UCSD-AML1 (cell line): ENCODE data around the gene TAAR1.
"Not testable (repeated sequence)": the region's sequence is repeated elsewhere in the genome, so short reads cannot be mapped to it uniquely, and the experiment has no call there.

Experiments used
- DNase-seq: peaks from one replicate; lab custom pipeline; 2025; ENCODE audit not compliant: unreplicated experiment; lab: John Stamatoyannopoulos, UW

Gene TAAR1

DNA sequence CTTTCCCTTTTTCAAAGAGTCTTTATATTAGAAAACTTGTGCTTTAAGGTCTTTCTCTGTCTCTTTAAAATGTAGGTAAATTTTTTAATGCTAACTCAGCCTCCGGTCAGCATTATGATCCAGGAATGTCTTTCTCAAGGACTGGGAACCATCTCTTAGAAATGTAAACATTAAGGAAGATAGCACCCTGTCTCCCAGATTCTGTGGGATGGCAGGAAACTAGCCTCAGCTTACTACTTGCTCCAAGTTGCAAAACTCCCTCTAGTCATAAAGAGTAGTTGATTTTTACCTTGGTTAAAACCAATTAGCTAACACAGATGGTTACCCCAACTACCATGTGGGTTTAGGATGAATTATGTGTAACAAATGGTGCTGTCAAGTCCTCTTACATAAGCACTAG, 4.7 kb upstream of the TAAR1 start:
- no peak for DNase-seq

DNA sequence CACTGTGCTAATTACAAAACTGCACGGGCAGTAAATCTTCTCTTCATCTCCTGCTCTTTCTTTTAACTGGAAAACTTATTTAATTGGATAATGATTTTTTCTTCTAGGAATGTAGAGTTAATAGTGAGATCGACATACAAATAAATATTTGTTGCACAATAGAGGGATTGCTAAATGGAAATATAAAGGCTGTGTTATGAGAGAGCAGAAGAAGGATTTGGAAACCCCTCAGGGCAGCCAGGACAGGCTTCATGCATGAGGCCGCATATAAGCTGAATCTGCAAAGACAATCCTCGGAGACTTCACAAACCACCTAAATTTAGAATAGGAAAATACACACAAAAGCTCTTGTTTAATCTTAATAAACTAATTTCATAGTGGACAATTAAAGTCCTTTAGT, 2.9 kb upstream of the TAAR1 start:
- no peak for DNase-seq

DNA sequence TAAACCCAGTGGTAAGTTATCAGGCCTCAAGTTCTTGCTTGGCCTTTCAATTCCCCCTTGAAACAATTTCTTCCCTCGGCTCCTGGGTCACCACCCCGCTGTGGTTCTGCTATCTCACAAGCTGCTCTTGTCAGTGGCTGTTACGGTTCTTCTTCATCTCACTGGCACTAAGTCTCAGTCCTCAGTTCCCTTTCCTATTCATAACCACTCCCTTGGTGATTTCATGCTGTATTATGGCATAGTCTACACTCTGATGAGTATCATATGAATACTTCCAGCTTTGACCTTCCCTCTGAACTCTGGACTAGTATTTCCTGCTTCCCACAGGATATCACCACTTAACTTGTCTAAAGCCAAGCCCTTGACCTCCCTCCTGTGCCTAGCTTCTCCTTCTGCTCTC, 7.9 kb downstream of the TAAR1 start:
- DNase-seq = no peak

DNA sequence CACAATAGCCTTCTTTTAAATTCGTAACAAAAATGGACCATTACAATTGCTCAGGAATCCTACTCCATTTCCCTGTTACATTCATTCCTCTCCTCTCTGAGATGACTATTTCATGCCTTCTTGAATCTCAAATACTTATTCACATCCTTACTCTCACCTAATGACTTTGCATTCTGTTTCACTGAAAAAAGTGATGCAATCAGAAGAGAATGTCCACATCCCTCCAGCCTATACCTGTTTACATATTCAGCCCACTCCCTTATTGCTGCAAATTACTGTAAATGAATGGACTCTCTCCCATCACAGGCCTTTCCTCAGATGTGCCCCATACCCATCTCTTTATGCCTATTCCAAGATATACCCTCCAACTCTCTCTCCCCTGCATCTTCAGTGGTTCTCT, 8.6 kb downstream of the TAAR1 start:
- no peak for DNase-seq

DNA sequence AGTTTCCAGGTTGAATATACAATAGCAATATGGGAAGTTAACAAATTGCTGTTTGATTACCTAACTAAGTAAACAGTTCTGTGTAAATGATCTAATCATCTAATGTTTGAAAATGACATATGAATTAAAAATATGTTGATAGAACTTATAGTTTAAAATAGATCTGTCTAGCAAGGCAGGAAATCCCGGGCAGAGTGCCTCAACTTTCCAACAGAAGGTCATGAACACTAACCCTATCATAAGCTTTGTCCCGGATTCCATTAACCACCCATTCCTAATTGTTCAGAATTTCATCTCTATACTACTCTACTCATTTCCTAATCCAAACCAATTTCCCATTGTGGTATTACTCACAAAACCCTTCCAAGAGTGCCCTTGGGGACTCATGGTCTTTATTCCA, 10.2 kb downstream of the TAAR1 start:
- no peak for DNase-seq

DNA sequence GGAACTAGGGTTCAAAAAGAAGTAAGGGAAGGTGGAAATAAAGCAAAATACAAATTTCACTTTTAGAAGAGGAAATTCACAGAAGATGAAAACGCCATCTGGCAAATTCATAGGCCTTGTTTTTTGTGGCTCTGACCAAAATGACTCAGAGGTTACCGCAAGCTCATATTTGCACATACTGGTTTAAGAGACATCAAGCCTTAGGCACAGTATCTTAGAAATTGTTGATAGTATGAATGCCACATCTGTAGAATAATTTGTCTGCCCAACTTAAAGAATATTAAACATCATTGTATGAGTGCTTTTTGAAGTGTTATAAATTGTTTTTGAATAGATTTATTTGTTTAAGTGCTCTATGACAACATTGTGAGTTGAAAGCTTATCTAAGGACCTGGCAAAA, 10.6 kb downstream of the TAAR1 start:
- DNase-seq = no peak

DNA sequence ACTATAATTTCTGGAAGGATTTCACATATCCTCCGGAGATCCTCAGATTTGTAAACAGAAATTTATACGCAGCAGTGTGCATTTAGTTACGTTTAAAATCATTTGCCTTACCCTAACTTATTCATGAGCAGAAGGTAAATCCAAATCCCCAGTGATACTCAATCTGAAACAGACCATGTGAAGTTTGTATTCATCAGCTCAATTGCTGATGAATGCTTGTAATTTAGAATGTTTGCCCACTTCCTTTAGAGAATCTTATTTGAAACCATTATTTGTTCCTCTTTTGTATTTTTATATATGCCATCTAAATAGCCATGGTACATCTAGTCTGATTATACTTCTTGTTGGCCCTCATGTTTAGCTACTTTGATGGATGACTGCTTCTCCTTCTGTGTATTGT, 15.4 kb downstream of the TAAR1 start:
- DNase-seq = no peak

DNA sequence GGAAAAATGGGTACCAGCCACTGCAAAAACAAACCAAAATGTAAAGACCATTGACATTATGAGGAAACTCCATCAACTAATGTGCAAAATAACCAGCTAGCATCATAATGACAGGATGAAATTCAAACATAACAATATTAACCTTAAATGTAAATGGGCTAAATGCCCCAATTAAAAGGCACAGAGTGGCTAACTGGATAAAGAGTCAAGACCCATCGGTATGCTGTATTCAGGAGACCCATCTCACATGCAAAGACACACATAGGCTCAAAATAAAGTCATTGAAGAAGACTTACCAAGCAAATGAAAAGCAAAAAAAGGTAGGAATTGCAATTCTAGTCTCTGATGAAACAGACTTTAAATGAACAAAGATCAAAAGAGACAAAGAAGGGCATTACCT, 21.8 kb downstream of the TAAR1 start:
- DNase-seq = not testable (repeated sequence)

DNA sequence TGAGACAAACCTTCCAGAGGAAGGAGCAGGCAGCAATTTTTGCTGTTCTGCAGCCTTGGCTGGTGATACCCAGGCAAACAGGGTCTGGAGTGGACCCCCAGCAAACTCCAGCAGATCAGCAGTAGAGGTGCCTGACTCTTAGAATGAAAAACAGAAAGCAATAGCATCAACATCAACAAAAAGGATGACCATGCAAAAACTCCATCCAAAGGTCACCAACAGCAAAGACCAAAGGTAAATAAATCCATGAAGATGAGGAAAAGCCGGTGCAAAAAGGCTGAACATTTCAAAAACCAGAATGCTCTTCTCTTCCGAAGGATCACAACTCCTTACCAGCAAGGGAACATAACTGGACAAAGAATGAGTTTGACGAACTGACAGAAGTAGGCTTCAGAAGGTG, 23.1 kb downstream of the TAAR1 start:
- DNase-seq = not testable (repeated sequence)

DNA sequence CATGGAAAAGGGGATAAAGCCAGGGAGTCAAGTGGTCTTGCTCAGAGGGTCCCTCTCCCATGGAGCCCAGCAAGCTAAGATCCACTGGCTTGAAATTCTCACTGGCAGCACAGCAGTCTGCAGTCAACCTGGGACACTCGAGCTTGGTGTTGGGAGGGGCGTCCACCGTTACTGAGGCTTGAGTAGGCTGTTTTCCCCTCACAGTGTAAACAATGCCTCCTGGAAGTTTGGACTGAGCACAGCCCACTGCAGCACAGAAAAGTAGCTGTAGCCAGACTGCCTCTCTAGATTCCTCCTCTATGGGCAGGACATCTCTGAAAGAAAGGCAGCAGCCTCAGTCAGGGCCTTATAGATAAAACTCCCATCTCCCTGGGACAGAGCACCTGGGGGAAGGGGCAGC, 23.7 kb downstream of the TAAR1 start:
- not testable (repeated sequence) for DNase-seq

DNA sequence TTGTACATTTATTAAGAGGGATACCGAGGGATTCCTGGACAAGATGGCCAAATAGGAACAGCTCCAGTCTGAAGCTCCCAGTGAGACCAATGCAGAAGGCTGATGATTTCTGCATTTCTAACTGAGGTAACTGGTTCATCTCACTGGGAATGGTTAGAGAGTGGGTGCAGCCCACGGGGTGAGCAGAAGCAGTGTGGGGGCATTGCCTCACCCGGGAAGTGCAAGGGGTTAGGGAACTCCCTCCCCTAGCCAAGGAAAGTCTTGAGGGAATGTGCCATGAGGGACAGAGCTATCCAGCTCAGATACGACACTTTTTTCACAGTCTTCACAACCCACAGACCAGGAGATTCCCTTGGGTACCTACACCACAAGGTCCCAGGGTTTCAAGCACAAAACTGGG, 24.2 kb downstream of the TAAR1 start:
- DNase-seq = no peak

DNA sequence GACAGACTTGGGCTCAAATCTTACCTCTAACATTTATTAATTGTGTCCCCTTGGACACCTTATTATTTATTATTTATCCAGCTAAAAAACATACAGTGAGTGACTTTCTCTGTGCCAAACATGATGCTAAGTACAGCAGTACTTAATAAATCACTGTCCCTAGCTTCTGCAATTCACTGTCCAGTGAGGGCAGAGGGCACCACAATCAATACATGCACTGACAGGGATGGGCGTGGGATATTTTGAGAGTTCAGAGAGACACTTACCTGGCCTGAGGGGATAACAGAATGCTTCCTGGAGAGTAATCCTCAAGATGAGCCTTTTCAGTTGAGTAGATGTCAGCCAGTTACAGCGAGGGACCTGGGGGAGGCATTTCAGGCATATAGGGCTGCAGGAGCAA, 25.6 kb downstream of the TAAR1 start:
- DNase-seq = no peak

DNA sequence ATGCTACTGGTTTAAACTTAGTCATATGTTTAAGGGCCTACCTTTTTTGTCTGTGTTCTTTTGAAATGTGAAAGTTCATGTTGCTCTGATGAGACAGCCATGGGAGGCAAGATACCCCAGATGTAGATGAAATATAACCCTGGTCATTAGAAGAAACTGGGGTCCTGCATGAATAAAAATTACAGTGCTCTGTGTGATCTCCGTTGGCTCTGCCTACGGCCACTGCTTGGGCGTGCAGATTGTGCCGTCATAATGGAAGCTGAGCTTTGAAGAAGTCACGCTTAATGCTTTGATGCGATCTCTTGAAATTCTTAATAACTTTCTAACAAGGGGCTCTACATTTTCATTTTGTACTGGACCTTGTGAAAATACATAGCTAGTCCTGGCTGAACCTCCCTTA, 34.8 kb downstream of the TAAR1 start, which contains the start of gene TAAR2:
Gene TAAR2 (minus strand): TSS at position 101 of the 400 bp plus-strand sequence. CDS start 0 bp downstream, at position 101.
- no peak for DNase-seq

DNA sequence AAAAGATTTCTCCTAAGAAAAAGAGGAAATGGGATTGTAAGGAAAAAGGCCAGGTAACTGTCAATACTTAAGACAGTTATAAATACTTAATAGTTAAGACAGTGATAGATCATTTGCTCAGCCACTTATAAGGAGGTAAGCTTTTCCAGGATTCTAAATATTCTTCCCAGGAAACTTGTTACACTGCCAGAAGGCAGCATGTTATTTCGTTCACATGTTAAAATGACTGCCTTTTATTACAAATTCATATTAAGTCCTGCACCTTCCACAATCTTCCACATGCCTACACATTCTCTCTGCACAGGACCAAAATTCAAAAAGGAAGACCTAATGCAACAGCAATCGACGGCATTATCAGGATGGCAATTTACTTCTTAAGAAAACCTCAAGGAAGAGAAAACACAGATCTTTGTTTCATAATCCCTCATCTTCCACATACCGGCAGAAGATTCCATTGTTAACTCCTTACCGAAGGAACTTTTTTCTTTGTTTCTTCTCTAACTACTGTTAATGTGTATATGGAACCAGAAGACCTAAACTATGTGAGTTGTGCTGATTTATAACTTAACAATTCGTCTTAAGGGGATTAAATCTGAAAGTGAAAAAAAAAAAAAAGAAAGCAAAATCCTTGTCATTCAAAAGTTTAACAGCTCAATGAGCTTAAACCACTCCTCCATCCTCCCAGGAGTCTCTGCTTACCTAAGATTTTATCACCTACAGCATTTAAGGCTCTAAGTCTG, 35.7 kb downstream of the TAAR1 start:
- no peak for DNase-seq

DNA sequence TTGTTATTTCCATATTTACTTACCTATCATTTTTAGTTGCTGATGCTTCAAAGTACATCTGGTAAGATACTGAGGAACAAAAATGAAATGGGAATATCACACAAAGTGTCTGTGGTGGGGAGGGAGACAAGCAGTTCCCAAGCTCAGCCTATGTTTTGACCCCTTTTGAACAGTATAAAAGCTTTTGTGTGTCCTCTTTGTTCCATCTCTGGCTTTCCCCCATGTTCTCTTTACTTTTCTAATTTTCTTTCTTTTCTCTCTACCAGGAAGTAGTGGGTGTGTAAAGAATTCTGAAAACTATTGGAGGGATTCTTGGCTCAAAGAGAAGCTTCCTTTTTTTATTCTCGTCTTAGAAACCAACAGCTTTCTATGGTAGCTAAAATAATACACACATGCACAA, 42.3 kb downstream of the TAAR1 start:
- no peak for DNase-seq

DNA sequence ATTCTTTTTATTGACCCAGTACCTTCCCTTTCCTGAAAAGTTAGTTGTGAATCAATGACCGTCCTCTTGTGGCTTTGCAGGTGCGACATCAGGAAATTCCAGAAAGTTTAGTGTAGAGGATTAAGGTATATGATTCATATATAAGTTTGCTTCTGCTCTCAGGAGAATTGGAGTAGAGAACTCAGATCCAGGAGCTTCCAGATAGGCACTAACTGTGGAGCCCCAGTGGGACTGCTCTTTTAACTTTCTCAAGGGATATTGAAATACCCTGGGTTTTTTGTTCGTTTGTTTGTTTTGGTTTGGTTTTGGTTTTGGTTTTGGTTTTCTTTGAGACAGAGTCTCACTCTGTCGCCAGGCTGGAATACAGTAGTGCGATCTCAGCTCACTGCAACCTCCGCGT, 44.4 kb downstream of the TAAR1 start:
- no peak for DNase-seq

DNA sequence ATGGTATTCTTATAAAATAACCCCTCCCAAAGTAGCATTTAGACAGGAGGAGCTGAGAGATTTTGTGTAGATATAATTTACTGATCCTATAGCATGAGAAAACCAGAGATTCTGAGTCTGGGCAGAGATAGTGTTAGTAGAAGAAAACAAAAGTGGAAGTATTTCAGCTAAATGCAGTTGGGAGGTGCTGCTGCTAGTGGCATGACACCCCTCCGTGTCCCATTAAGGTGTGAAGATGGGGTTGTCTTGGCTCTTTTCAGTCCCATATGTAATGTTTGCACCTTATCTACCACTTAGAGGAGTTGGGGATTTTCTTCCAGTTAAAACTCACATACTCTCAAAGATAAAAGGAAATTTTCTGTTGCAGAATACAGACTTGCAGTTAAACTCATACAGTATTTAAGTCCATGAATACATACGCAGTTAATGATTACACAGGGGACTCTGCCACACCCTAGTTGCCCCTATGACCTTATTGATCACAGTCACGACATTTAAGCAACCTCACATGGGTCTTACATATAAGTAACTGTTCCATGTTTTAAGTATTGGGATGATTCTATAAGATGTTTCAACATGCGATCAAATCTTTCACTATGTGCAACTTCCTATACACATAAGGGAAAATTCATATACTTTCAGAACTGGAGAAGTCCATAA, 46.4 kb downstream of the TAAR1 start:
- DNase-seq = no peak

DNA sequence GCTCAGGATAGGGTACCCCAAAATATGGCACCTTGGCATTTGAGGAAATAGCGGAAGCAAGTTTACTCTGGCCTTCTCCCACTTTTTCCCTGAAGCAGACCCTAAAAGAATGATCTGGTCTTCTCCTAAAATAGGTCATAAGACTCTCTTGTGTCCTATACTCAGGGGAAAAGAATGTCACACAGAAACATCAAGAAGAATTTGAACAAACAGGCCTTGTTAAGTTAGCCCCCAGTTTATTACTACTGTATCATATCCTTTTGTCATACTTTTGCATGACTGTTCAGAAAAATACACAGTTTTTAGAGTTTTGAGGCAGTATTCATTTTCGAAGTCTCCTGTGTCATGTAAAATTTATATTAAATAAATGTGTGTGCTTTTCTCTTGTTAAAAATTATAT, 47.4 kb downstream of the TAAR1 start:
- no peak for DNase-seq

DNA sequence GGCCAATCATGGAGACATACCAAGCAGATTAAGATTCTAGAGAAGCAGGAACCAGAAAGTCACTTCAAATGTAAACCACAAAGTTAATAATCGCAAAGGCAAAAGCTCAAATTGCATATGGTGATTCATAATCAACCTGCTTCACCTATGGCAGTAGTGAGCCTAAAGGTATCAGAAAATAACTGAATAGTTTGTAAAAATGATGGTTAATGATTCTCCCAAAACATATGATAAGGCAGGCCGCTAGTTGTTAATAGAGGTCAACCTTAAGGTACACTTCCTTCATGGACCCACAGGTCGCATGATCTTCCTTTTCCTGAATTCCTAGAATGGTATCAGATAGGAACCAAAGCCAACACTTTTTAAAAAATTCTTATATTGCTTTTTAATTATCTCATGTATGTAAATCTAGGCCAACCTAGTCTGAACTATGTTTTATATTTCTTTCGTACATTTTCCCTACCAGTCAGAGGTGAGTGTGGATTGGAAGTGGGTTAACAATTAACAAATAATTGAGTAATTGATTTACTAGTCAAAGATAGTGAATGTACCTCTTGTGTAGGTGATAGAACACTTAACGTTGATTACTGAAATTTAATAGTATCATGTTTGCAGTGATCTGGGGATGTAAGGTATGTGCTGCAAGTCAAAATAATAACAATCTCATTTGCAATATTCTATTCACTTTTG, 51.3 kb downstream of the TAAR1 start:
- no peak for DNase-seq

DNA sequence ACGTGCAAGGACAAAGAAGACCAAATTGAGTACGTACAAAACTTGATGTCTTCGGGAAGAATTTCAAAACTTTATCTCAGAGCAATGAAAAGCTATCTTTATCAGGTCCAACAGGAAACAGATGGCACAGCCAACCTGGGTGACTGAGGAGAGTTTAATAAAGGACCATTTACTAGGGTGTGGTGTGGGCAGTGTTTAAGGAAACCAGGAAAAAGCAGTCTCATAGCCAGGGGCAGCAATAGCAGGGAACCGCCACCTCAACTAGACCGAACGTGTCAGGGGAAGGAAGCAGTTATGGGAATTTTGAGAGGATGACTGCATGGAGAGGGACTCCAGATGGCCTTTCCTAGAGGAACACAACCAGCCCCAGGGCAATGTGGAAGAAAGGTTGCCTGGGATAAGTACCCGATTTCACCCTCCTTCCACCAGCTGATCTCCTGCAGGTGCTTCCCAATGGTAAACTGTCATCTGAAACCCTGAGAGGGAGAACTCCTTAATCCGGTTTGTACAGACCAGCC, 54.3 kb downstream of the TAAR1 start:
- no peak for DNase-seq

DNA sequence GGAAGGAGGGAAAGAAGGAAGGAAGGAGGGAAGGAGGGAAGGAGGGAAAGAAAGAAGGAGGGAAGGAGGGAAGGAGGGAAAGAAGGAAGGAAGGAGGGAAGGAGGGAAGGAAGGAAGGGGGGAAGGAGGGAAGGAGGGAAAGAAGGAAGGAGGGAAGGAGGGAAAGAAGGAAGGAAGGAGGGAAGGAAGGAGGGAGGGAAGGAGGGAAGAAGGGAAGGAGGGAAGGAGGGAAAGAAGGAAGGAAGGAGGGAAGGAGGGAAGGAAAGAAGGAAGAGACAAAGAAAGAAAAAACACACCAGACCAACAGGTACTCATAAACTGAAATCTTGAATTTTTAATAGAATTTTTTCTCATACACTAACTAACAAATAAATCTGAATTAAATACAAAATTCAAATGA, 58.1 kb downstream of the TAAR1 start:
- not testable (repeated sequence) for DNase-seq

DNA sequence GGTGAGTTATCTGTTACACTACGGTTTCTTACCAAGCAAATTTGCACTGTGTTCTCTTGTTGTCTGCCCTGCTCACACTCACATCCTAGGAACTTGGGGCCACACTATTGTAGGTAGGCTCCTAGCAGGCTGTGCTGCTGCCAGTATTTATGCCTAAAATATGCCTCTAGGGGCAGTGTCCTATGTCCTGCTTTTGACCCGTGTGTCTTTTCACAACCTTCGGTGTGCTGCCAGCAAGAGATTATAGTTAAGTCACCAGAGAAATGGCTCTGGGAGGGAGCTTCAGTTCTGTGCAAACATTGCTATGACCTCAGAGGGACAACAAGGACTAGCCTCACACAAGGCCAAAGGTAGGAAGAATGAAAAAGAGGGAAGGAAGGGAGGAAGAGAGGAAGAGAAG, 60.5 kb downstream of the TAAR1 start:
- DNase-seq = no peak
